Right hindlimb (tissue), 1 donor: Measurements from ENCODE around the gene IGSF11.
"Not testable (repeated sequence)": the region's sequence is repeated elsewhere in the genome, so short reads cannot be mapped to it uniquely, and the experiment has no call there.

ENCODE experiments used
- DNase-seq: peaks from one replicate; pipeline ENCODE4 v3.0.0-alpha.2; 2018

IGSF11 gene

DNA sequence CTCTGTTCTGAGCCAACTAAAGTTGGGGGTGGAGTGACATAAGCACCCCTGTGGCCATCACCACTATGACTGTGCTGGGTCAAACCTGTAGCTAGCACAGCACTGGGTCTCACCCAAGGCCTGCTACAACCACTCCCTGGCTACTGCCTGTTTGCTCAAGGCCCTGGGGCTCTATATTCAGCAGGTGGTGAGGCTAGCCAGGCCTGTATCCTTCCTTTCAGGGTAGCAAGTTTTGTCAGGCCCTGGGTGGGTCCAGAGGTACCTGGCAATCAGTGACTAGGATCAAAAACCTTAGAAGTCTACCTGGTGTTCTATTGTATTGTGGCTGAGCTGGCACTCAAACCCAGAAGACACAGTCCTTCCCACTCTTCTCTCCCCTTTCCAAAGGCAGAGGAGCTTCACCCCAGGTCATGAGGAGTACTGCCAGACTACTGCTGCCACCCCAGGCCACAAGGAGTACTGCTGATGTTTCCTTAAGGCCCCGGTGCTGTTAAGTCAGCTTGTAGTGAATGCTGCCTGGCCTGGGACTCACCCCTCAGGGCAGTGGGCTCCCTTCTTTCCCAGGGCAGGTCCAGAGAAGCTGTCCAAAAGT lies 170.8 kb downstream of the IGSF11 start:
- no peak for DNase-seq

- DNase-seq: no peak
Observed at GRCh38 chr3:118859950-118860349, 174.7 kb downstream of the IGSF11 start.

GRCh38 chr3:118851466-118852193 lies 183.0 kb downstream of the IGSF11 start:
- not testable (repeated sequence) for DNase-seq

GRCh38 chr3:118850687-118851086 lies 184.0 kb downstream of the IGSF11 start:
- DNase-seq: no peak
